Neural cell (in vitro differentiated cells): ENCODE data around the gene AGPAT1. TPM values are rescaled to one million over a fixed set of nuclear protein-coding genes. Genes with fewer than 3 reads are reported as not detected.

Experiments used
- H2AFZ ChIP-seq: fragments of 200-600, 300-800 bp; sonication (generic), shearing (Covaris generic); 2 replicates; pipeline ENCODE4 v1.6.0; 2014; ENCODE audit warnings: low read depth, mild to moderate bottlenecking, antibody characterized with exemption, low read length, moderate library complexity
- H3F3A ChIP-seq: fragments of 200-600 bp; shearing (Covaris generic); 2 replicates; pipeline ENCODE4 v1.6.1; 2016; ENCODE audit warnings: mild to moderate bottlenecking, moderate library complexity, mixed read lengths, antibody characterized with exemption, low read length; ENCODE audit not compliant: insufficient read depth, poor library complexity, severe bottlenecking
- H3K27ac ChIP-seq: fragments of 200-600, 300-800 bp; sonication (generic), shearing (Covaris generic); 2 replicates; pipeline ENCODE4 v1.5.1; 2014; ENCODE audit warnings: mild to moderate bottlenecking, low read length, moderate library complexity
- H3K27me3 ChIP-seq: fragments of 300-800, 200-600 bp; sonication (generic), shearing (Covaris generic); 2 replicates; pipeline ENCODE4 v1.6.0; 2014; ENCODE audit warnings: mild to moderate bottlenecking, low read depth, low read length, moderate library complexity; ENCODE audit not compliant: insufficient read depth
- H3K36me3 ChIP-seq: fragments of 300-800, 200-600 bp; sonication (generic), shearing (Covaris generic); 2 replicates; pipeline ENCODE4 v1.5.1; 2014; ENCODE audit warnings: mild to moderate bottlenecking, antibody characterized with exemption, low read length, moderate library complexity; ENCODE audit not compliant: insufficient read depth
- H3K4me2 ChIP-seq: fragments of 300-800, 200-600 bp; sonication (generic), shearing (Covaris generic); 2 replicates; pipeline ENCODE4 v1.6.0; 2014; ENCODE audit warnings: mild to moderate bottlenecking, low read length
- H3K4me3 ChIP-seq: fragments of 300-800, 200-600 bp; sonication (generic), shearing (Covaris generic); 2 replicates; pipeline ENCODE4 v1.5.1; 2014; ENCODE audit warnings: mild to moderate bottlenecking, low read length, moderate library complexity
- H3K79me2 ChIP-seq: fragments of 200-600 bp; shearing (Covaris generic); replicated peaks from 2 replicates; pipeline ENCODE4 v1.6.0; 2014; ENCODE audit warnings: mild to moderate bottlenecking, low read length, moderate library complexity; ENCODE audit not compliant: insufficient read depth
- H3K9ac ChIP-seq: fragments of 300-800, 200-600 bp; sonication (generic), shearing (Covaris generic); 2 replicates; pipeline ENCODE4 v1.6.1; 2016; ENCODE audit warnings: mild to moderate bottlenecking, low read length, mixed read lengths
- H3K9me2 ChIP-seq: fragments of 200-600 bp; shearing (Covaris generic); 2 replicates; pipeline ENCODE4 v1.6.1; 2016; ENCODE audit warnings: mild to moderate bottlenecking, low read length, mixed read lengths; ENCODE audit not compliant: insufficient read depth
- H3K9me3 ChIP-seq: fragments of 200-600, 300-800 bp; sonication (generic), shearing (Covaris generic); 2 replicates; pipeline ENCODE4 v1.6.1; 2016; ENCODE audit warnings: mild to moderate bottlenecking, mixed run types, low read length, moderate library complexity, mixed read lengths
- H4K20me1 ChIP-seq: fragments of 200-600 bp; shearing (Covaris generic); 2 replicates; pipeline ENCODE4 v1.6.1; 2016; ENCODE audit warnings: mild to moderate bottlenecking, mixed run types; ENCODE audit not compliant: insufficient read depth
- CTCF ChIP-seq: fragments of 450-650 bp; IDR thresholded peaks from 2 replicates; pipeline ENCODE4 v1.5.1; 2014; ENCODE audit warnings: antibody characterized with exemption, mild to moderate bottlenecking, moderate library complexity; ENCODE audit not compliant: poor library complexity, severe bottlenecking
- EP300 ChIP-seq: fragments of 450-650 bp; conservative IDR thresholded peaks from 2 replicates; pipeline ENCODE4 v1.6.1; 2014; ENCODE audit warnings: antibody characterized with exemption, mild to moderate bottlenecking, moderate library complexity; ENCODE audit not compliant: poor library complexity, severe bottlenecking
- EZH2 ChIP-seq: fragments of 200-600, 300-800 bp; shearing (Covaris generic), sonication (generic); IDR thresholded peaks from 2 replicates; pipeline ENCODE4 v1.6.1; 2014; ENCODE audit warnings: antibody characterized with exemption, low read length, borderline replicate concordance, mild to moderate bottlenecking; ENCODE audit not compliant: insufficient read depth, poor library complexity, severe bottlenecking
- MXI1 ChIP-seq: fragments of 450-650 bp; conservative IDR thresholded peaks from 2 replicates; pipeline ENCODE4 v1.6.1; 2014; ENCODE audit warnings: antibody characterized with exemption, mild to moderate bottlenecking; ENCODE audit not compliant: poor library complexity, severe bottlenecking
- POLR2AphosphoS5 ChIP-seq: IDR thresholded peaks from 2 replicates; pipeline ENCODE4 v1.6.1; 2012
- RAD21 ChIP-seq: fragments of 450-650 bp; conservative IDR thresholded peaks from 2 replicates; pipeline ENCODE4 v1.6.1; 2014; ENCODE audit warnings: antibody characterized with exemption, mild to moderate bottlenecking, moderate library complexity
- REST ChIP-seq: IDR thresholded peaks from 2 replicates; pipeline ENCODE4 v1.6.1; 2012; ENCODE audit warnings: borderline replicate concordance
- SMC3 ChIP-seq: fragments of 450-650 bp; conservative IDR thresholded peaks from 2 replicates; pipeline ENCODE4 v1.6.1; 2014; ENCODE audit warnings: antibody characterized with exemption, mild to moderate bottlenecking, moderate library complexity; ENCODE audit not compliant: poor library complexity
- TAF1 ChIP-seq: IDR thresholded peaks from 2 replicates; pipeline ENCODE4 v1.6.1; 2012; ENCODE audit warnings: low read depth
- polyA plus RNA-seq: library from polyadenylated mRNA; depleted of rRNA; stranded (reverse); fragments of >200 nt; gene quantifications from 2 replicates; pipeline ENCODE4 v1.2.3, GENCODE V29; 2014

AGPAT1 gene
- polyA plus RNA-seq, 1 donor from 2014 or later: 24.7 TPM

GRCh38 chr6:32128751-32129296 is 47.1 kb downstream of the AGPAT1 start:
- H3K4me3 ChIP-seq: peak overlapping the region; percentile 89
- peak overlapping the region; percentile 76 for H3K27ac ChIP-seq
- peaks cover 25% of the 10 kb centered on the region for H3K79me2 ChIP-seq
- TF ChIP-seq MXI1 (no peak), EP300 (no peak), RAD21 (no peak), REST (no peak), SMC3 (no peak), TAF1 (no peak)
- no peaks in the 10 kb centered on the region for H3F3A ChIP-seq
- H3K9me3 ChIP-seq: no peaks in the 10 kb centered on the region
- H3K9ac ChIP-seq: peak overlapping the region; percentile 73
- no peaks in the 10 kb centered on the region for H3K9me2 ChIP-seq
- H3K4me2 ChIP-seq: peak overlapping the region; percentile 94
- no peaks in the 10 kb centered on the region for H3K27me3 ChIP-seq
- no peaks in the 10 kb centered on the region for H3K36me3 ChIP-seq
- no peak overlapping the region for H2AFZ ChIP-seq
- no peaks in the 10 kb centered on the region for H4K20me1 ChIP-seq

- Histone ChIP-seq H3F3A (no peaks in the 10 kb centered on the region), H3K27ac (peak within 1 kb of the TSS; percentile 98), H3K79me2 (peaks cover 25% of the 10 kb centered on the region), H3K9ac (peak within 1 kb of the TSS; percentile 94), H2AFZ (peak within 1 kb of the TSS; percentile 73), H3K9me2 (no peaks in the 10 kb centered on the region), H3K27me3 (no peaks in the 10 kb centered on the region), H3K9me3 (no peaks in the 10 kb centered on the region), H3K4me2 (peak within 1 kb of the TSS; percentile 94), H3K4me3 (peak within 1 kb of the TSS; percentile 89), H3K36me3 (no peaks in the 10 kb centered on the region), H4K20me1 (no peaks in the 10 kb centered on the region)
- TF ChIP-seq REST (peak; percentile 84), SMC3 (peak; percentile 57), EP300 (peak; percentile 44), POLR2AphosphoS5 (peak; percentile 95), CTCF (peak; percentile 42), EZH2 (no peak), RAD21 (peak; percentile 53), MXI1 (peak; percentile 78), TAF1 (peak; percentile 92)
Measured at GRCh38 chr6:32127717-32128592, 47.9 kb downstream of the AGPAT1 start, which contains the start of gene ATF6B. ATF6B (minus strand) TSS chr6:32128246; CDS start chr6:32128207, 39 bp downstream.
